Measurements from ENCODE around the gene WAS. TPM values are rescaled to one million over a fixed set of nuclear protein-coding genes. Genes with fewer than 3 reads are reported as not detected.
A peak's percentile ranks its signal among the peaks of the same experiment; 100 is the strongest.

The WAS gene
- total RNA-seq, 1 experiment from 2014 or later = 0.24 TPM

GRCh38 chrX:48694776-48695533 is 11.4 kb downstream of the WAS start:
- no peak overlapping the region for H3K14ac ChIP-seq (ENCODE audit: insufficient read depth, low read length)
- H3K23ac ChIP-seq (ENCODE audit: insufficient read length, low read depth, low read length) = no peak overlapping the region
- Mint-ChIP-seq H3K9me3 (peaks cover 81 to 86% of the 10 kb centered on the region in 2 experiments), H3K27ac (peak overlapping the region in 1 of 3 experiments; percentile 87; a peak in 2 of 7 replicates), H3K27me3 (ENCODE audit: low read depth) (peaks cover 20% of the 10 kb centered on the region), H3K36me3 (ENCODE audit: insufficient read depth in 1 of 3, low read depth in 3 of 3) (peaks cover 9 to 19% (median 11%) of the 10 kb centered on the region in 3 experiments), H3K4me3 (peak overlapping the region; percentile 7 to 90; a peak in 3 of 5 replicates), H3K4me1 (peaks cover 28 to 45% of the 10 kb centered on the region in 2 experiments)
- no peak overlapping the region for H2BK120ac ChIP-seq (ENCODE audit: low read depth, low read length, poor library complexity, severe bottlenecking)
- H3K79me1 ChIP-seq (ENCODE audit: insufficient read depth, low read depth, low read length, poor library complexity, severe bottlenecking) = no peaks in the 10 kb centered on the region
- H3K4me1 ChIP-seq (ENCODE audit: insufficient read depth, low read length) = no peaks in the 10 kb centered on the region
- no peak for TF ChIP-seq CTCF (conservative IDR thresholded peaks at IDR 0.05)
- no peak overlapping the region for H3K9ac ChIP-seq (ENCODE audit: extremely low read depth, insufficient read length, low read length)
- no peak overlapping the region for H3K56ac ChIP-seq (ENCODE audit: insufficient read length, low read depth, low read length)
- H2BK15ac ChIP-seq (ENCODE audit: low read depth, low read length) = no peak overlapping the region
- H2BK5ac ChIP-seq (ENCODE audit: insufficient read length, low read length) = no peak overlapping the region
- no peak overlapping the region for H3T11ph ChIP-seq (ENCODE audit: low read length)
- WGBS (ENCODE audit: extremely low coverage, insufficient read length, low lambda C conversion rate) = no CpG with 5 or more reads among the region's 15 CpGs
- H3K9me3 ChIP-seq (ENCODE audit: control insufficient read depth, low read depth, low read length) = peaks cover 16% of the 10 kb centered on the region
- no peak overlapping the region for H4K5ac ChIP-seq (ENCODE audit: insufficient read length, low read depth, low read length)
- H3K4ac ChIP-seq (ENCODE audit: low read depth, low read length) = no peak overlapping the region
- no peak overlapping the region for H2AK5ac ChIP-seq (ENCODE audit: insufficient read length, low read length)
- H4K91ac ChIP-seq (ENCODE audit: insufficient read length, low read depth, low read length) = no peak overlapping the region
- H3K23me2 ChIP-seq (ENCODE audit: insufficient read length, low read depth, low read length, poor library complexity, severe bottlenecking) = no peaks in the 10 kb centered on the region
- no peaks in the 10 kb centered on the region for H3K79me2 ChIP-seq (ENCODE audit: insufficient read depth, low read length)
- DNase-seq = no peak
- no peak overlapping the region for H3K18ac ChIP-seq (ENCODE audit: insufficient read length, low read depth, low read length)
- no peak overlapping the region for H2AFZ ChIP-seq (ENCODE audit: low read length)
- no peaks in the 10 kb centered on the region for H4K20me1 ChIP-seq (ENCODE audit: control insufficient read depth, insufficient read depth, insufficient read length)
- no peak overlapping the region for H2BK12ac ChIP-seq (ENCODE audit: insufficient read length, low read depth, low read length)
- no peak overlapping the region for H4K8ac ChIP-seq (replicated peaks; ENCODE audit: insufficient read length, low read depth, low read length)
- H3K27me3 ChIP-seq (ENCODE audit: insufficient read depth, low read length) = no peaks in the 10 kb centered on the region
- no peak overlapping the region for H3K27ac ChIP-seq (ENCODE audit: insufficient read length, low read depth, low read length)
- H2BK20ac ChIP-seq (ENCODE audit: low read depth, low read length, poor library complexity, severe bottlenecking) = no peak overlapping the region
- no peak overlapping the region for H3K4me2 ChIP-seq (ENCODE audit: insufficient read depth, insufficient read length, low read length)
